SKM-1 treated with dmso at 0.1 percent for 144 hours (cell line): ENCODE results near the gene ABHD2.
"Not testable (repeated sequence)": the region's sequence is repeated elsewhere in the genome, so short reads cannot be mapped to it uniquely, and the experiment has no call there.

Source experiments
- DNase-seq: peaks from one replicate; lab custom pipeline; 2025; ENCODE audit not compliant: unreplicated experiment; lab: John Stamatoyannopoulos, UW

ABHD2 gene

DNA sequence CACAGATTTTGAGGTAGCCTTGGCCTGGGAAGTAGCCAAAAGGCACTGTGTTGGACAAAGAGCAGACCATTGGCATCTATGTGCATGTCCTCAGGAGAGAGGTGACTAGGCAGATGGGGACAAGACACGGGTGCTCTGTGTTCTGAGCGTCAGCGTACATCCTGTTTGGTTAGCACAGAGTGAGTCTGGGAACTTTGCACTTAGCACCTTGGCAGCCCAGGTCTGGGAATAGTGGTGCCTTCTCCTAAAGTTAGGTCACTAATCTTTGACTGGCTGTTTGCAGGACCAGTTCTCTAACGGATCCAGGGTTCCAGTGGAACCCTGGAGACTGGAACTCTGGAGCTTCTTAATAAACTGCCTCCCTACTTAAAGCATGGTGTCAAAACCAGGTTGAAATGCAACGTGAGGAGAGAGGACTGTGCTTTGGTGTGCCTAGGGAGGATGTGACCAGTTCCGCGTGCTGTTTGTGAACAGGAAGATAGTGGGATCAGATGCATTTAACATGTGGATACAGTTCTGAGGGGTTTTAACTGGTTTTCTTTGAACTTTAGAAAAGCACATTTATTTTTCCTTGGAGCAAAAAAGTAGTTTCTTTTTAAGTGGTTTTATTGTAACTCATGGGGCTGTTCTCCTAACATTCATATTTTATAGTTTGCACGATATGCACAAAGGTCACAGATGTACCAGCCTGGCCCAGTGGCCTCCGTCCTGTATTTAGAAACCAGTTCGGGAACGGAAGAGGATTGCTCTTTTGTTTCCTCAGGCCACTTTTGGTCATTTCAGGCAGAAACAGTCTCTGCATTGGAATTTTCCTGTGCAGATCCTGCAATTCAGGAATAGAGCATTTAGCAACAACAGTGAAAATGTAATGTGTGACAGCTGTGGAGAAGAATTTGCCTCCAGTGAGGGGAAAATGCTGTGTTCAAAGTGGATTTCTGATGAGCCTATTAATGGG, 48.8 kb downstream of the ABHD2 start:
- DNase-seq = no peak

DNA sequence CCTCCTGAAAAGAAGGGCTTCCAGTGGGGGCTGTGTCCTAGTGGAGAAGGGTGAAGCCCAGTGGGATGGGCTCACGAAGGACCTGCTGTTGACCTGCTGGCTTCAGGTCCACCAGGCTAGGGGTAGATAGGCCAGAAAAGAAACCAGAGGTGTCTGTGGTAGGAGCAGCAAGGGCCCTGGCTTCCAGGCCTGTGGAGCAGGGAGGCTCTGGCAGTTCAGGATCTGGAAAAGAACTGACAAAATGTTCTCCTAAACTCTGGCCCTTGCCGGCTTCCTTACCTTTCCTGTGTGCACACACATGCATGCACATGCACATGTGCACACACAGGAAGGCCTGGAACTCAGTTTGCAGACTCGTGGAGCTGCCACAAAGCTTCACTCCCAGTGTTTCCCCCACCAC, 49.7 kb downstream of the ABHD2 start:
- DNase-seq = no peak

DNA sequence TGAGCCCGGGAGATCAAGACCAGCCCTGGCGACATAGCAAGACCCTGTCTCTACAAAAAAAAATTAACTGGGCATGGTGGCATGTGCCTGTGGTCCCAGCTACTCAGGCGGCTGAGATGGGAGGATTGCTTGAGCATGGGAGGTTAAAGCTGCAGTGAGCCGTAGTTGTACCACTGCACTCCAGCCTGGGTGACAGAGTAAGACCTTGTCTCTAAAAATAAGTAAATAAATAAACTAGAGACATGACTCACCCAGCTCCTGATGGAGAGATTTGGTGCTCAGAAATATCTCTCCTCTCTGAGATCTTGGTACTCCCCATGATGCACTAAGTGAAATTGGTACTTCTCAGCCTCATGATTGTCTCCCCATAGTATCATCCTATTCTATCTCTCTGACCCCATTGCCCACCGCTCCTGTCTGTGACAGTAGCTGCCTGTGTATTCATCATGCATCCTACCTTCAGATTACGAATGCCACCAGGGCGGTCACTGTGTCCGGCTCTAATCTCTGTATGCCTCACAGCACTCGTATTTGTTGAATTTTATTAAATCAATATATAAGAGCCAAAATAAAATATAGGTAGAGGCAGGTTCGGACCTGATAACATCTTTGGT, 50.9 kb downstream of the ABHD2 start:
- no peak for DNase-seq

DNA sequence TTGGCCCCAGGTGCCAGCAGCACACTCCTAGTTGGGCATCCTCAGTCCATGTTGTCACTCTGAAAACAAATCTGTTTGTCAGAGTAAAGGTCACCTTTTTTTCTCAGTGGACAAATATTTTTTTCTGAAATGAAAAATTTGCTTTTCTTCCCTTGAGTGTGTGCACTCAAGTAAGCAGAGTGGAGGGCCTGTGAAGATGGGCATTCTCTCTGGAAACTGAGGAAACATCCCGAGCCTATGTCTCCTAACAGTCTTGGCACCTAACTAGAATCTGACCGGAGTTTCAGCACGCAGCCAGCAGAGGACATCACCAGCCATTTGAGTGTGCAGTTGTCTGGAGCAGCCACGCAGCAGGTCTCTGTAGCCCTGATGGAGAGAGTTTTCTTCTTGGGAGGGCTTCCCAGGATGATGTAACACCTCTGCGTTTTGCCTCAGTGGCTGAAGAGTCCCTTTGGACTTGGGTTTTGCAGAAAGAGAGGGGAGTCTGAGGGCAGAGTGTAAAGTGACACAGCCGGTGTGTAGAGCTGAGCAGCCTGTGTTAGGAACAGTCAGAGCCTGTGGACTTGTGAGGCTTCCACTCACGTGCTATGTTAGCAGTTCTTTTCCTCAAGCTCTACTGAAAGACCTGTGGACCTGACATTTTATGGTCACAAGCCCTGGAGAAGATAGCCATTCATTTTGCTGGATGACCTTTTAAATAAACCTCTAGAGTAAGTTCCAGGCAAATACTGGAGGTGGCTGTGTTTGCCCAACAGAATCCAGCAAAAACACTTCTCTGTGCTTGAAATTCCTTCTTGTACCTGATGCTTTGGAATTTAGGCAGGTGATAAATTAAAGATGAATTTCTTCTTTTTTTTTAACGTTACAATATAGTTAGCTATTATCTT, 51.6 kb downstream of the ABHD2 start:
- no peak for DNase-seq

DNA sequence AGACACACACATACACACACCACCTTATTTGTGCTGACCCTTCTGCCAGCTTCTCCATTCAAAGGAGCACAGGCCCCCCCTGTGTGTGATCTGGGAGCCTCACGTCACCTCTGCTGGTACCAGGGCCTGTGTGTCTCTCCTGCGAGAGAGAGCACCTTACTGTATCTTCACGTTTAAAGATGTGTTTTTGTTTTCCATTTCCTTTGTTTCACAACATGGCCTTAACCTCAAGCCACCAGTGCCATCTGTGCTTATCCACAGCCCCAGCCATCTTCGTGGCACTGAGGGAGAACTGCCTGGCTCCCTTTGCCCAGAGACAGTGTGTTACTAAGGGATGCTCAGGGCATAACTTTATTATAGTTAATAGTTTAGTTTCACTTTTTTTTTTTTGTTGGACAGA, 52.3 kb downstream of the ABHD2 start:
- no peak for DNase-seq

DNA sequence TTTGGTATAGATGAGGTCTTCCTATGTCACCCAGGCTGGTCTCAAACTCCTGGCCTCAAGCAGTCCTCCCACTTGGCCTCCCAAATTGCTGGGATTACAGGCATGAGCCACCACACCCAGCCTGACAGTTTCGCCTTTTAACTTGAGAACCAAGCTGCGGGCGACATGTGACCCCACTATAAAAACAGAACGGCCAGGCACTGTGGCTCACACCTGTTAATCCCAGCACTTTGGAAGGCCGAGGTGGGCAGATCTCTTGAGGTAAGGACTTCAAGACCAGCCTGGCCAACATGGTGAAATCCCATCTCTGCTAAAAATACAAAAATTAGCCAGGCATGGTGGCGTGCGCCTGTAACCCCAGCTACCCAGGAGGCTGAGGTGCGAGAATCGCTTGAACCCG, 52.9 kb downstream of the ABHD2 start:
- DNase-seq = not testable (repeated sequence)

DNA sequence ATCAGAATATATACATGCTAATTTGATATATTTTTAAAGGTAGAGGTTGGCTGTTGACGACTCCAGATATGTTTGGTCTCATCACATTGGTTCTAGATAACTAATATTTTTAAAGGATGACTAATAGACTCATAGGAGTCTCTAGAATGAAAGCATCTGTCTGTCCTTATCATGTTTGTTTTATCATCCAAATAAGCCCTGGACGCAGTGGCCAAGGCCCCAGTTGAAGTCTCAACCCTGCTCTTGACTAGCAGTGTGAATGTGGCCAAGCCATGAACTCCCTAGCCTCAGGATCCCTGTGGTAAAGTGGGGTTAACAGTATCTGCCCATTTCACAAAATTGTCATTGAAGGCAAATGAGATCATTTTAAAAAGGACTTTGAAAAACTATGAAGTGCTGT, 53.6 kb downstream of the ABHD2 start:
- no peak for DNase-seq

DNA sequence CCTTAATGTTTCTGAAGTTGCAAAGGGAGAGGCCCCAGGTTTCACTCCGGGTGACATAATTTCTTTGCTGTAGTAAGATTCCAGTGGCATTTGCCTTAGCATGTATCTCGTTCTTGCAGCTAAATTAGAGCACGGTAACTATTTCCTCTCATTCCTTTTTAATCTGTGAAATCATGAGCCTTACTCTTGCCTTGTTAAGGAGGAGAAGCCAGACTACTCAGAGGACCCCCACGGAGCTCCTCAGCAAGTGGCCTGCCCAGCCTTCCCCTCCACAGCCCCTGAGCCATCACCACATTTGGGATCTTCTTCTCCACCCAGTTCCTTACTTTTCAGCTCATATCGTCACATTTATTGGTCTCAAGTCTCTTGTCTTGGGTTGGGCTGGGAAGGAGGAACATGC, 54.2 kb downstream of the ABHD2 start:
- no peak for DNase-seq

DNA sequence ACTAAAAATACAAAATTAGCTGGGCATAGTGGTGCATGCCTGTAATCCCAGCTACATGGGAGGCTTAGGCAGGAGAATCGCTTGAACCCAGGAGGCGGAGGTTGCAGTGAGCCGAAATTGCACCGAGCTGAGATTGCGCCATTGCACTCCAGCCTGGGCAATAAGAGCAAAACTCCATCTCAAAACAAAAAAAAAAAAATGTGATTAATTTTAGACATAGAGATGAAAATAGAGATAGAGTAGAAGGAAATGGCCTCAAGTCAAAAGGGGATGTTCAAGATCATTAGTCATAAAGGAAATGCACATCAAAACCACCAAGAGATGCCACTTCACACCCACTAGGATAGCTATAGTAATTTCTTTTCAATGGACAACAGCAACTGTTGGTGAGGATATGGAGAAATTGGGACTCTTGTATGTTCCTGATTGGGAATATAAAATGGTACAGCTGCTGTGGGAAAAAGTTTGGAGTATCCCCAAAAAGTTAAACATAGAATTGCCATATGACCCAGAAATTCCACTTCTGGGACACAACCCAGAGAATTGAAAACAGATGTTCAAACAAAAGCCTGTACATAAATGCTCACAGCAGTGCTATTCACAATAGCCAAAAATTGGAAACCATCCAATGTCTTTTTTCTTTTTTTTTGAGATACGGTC, 55.4 kb downstream of the ABHD2 start:
- DNase-seq = no peak

DNA sequence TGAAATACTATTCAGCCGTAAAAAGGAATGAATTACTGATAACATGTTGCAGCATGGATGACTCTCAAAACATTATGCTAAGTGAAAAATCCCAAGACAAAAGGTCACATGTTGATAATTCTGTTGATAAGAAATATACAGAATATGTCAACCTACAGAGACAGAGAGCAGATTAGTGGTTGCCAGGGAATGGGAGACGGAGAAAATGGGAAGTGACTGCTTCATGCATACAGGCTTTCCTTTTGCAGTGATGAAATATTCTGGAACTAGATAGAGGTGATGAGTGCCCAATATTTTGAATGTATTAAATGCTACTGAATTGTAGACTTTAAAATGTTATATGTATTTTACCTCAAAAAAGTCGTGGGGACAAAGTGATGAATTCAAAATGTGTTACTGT, 56.2 kb downstream of the ABHD2 start:
- DNase-seq = no peak

DNA sequence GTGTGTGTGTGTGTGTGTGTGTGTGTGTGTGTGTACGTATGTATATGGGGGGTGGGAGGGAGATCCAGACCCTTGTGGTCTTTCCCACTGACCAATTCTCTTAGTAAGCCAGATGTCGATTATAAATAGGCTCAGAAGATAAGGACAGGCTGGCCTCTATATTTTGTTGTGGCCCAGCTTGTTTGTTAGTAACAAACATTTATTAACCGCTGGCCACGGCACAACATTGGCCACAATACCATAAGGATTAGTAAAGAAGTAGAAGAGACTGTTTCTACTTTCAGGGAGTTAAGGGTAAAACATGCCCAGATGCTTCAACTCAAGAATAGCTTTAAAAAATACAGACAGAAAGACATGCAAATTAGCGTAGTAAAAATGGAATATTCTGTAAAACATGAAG, 58.1 kb downstream of the ABHD2 start:
- DNase-seq = no peak

DNA sequence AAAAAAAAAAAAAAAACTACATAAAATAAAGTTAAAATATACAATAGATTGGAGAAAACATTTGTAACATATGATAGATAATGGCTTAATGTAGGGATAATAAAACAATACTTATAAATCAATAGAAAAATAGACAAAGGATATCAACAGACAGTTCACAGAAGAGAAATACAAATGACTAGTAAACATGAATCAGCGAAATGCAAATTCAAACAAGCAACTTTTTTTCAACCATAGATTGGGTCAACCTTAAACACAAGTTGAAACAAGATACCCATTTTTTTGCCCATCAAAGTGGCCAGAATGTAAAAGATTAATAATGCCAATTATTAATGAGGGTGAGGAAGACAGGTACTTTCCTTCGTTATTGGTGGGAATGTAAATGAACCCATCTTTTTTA, 59.9 kb downstream of the ABHD2 start:
- DNase-seq = no peak

DNA sequence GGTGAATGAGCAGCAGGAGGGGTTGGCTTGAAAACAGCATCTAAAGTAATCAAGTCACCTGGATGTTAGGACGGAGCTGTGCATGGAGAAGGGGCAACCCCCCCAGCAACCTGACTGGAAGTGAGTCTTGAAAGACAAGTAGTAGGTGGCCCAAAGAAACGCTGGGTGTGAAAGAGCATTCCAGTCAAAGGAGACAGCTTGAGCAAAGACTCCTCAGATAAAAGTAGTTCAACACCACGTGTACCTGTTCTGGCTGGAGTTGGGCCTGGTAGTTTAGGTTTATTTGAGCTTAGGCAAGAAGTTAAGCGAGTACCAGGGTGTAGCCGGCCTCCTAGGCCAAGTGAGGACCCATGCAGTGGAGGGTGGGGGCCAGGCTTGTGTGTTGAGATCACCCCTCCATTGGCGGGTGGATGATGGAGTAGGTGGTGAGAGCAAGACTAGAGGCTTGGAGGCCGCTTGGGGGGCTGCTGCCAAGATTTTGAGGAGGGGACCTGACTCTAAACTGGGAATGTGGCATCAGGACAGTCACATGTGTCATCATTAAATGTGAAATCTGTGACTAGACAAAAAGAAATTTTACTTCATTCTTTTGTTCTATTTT, 61.3 kb downstream of the ABHD2 start:
- no peak for DNase-seq

DNA sequence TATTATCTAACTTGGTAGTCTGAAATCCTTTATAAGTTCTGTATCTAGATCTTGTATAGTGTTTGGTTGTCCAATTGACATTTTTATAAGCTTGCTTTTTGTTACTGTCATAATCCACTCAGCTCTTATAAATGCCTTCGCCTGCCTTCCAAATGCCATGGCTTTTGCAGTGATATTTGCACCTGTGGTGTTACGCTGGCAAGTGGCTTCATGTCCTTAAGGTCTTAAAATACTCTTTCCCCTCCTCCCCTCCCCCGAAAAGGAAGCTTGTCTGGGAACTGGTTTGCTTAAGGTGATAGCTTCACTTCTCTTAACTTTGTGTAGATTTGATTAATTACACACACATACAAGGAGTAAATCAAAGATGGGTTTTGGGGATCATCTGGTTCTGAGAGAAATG, 62.0 kb downstream of the ABHD2 start:
- no peak for DNase-seq

DNA sequence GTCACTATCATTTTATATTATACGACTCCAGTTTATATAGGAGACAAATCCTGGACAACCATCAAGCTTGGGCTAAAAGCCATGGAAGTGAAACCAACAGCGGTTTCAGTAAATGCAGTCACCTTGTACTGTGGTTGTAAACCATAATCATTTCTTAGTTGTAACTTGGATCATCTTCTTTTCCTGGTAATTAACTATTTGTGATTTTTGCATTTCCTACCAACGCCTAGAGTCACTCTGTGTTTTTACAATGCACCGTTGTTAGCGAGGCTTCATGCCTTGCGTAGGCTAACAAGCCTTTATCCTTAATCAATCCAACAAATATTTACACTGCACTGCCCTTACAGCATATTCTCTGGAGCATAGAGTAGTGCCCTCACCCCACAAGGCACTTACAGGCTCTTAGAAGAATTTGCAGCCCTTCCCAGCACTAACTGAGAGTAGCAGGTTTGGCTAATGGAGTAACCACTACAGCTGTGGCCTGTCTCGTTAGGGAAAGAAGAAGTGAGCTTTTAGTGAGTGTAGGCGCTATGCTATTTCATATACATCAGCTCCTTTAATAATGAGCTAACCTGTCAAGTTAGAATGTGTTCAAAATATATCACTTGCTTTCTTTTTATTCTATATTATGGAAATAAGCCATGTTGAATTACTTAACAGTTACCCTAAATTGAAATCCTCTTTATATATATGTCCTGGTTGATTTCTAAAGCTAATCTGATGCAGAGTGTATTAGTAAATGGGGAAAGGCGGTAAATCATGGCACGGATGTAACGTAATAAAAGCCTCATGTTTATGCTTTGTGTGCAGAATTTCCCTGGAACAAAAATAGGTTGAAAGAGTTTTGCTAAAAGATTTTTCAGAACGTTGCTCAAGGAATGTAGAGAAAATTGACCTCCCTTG, 62.8 kb downstream of the ABHD2 start:
- no peak for DNase-seq

DNA sequence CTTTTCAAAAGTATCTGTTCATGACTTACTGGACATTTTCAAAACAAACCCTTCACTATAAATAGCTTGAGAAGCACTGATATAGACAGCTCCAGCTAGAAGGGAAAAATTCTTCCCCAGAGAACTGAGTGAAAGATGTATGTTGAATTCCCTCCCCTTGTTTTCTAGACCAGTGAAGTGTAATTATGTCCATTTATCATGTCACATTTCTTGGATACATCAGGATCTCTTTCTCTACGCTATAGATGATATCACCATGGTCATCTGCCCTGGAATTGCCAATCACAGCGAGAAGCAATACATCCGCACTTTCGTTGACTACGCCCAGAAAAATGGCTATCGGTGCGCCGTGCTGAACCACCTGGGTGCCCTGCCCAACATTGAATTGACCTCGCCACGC, 66.9 kb downstream of the ABHD2 start:
- DNase-seq = no peak

DNA sequence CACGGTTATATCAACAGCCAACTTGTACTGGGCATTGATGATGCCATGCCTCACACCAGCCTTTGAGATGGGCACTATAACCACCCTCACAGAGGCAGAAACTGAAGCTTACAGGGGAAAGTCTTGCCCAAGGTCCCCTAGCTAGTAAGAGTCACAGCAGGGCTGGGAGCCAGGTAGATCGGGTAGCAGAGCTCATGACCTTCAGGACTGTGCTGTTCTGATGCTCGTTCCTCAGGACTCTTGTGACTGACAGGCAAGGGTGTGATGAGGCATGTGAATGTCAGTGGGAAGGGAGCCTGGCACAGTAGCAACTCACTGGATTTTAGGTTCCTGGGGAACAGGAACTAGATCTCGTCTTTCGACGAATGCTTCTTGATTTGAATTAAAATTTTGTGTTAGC, 67.4 kb downstream of the ABHD2 start:
- DNase-seq = no peak

DNA sequence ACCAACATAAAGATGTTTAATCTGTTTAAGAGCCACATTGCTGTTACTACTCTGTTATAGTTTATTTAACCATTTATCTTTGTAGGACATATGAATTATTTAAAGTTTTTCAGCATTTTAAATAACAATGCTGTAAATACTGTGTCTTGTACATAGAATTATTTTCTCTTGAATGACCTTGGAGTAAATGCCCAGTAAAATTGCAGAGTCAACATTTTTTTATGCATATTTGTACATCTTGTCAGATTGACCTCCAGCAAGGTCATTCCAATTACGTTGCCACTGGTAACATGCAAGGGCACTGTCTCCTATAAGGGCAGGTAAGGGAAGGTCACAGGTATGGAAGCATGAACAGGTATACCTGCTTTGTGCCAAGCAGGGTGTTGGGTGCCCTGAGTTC, 68.8 kb downstream of the ABHD2 start:
- no peak for DNase-seq

DNA sequence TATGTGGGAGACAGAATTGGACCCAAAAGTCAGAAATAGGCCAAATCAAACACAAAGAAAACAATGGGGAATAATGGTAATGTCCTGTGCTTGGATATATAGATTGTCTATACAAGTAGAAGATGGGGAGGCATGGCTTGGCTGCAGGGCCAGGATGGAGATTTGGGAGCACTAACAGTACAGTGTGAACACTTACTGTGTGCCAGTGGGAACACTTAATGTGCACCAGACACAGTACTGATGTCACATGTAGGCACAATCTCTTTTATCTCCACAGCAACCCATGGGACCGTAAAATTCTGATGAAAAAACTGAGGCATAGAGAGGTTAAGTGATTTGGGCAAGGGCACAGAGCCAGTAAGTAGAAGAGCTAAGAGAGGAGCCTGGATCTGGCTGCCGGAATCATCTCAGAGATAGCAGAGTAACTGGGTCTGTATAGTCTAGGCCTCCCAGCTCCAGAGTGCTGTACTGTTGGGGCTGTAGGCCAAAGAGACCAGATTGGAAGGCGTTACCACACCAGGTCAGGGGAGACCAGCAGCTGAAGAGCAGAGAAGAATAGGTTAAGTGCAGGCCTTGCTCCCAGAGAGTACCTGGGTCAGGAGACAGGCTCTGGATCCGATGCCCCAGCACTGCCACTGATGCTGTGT, 69.8 kb downstream of the ABHD2 start:
- DNase-seq = no peak
